ENCODE results near the gene CTNNA2.

- TF ChIP-seq CEBPB (tag; IDR thresholded peaks at IDR 0.05) (no peak), BDP1 (IDR thresholded peaks at IDR 0.05; ENCODE audit: insufficient read depth, insufficient read length) (no peak), AFF4 (CRISPR knock-in tag; IDR thresholded peaks at IDR 0.05) (no peak), ZNF175 (CRISPR knock-in tag; IDR thresholded peaks at IDR 0.05; ENCODE audit: low read depth) (no peak), CTCF (IDR thresholded peaks at IDR 0.05 in 2 of 3, conservative IDR thresholded peaks at IDR 0.05 in 1 of 3; ENCODE audit: insufficient read depth in 2 of 3, low read depth in 1 of 3, low read length in 3 of 3) (no peak), ZNF324 (CRISPR knock-in tag; IDR thresholded peaks at IDR 0.05) (no peak), STAT6 (CRISPR knock-in tag; IDR thresholded peaks at IDR 0.05) (no peak)
Measured at GRCh38 chr2:79793006-79793405, 280.2 kb downstream of the CTNNA2 start.

Measured in K562 (cell line).